SK-N-MC (cell line): ENCODE measurements around the gene KCND2.

ENCODE experiments used
- EZH2 ChIP-seq: fragments of 200-600 bp; sonication (generic); IDR thresholded peaks from one replicate; pipeline ENCODE4 v1.6.1; 2017; ENCODE audit warnings: antibody characterized with exemption
- FOXP2 ChIP-seq: optimal IDR thresholded peaks from 2 replicates; pipeline ENCODE3; 2011; ENCODE audit warnings: mild to moderate bottlenecking, moderate library complexity; ENCODE audit not compliant: insufficient read depth; ENCODE audit errors: extremely low read length, control extremely low read depth
- POLR2AphosphoS5 ChIP-seq: IDR thresholded peaks from 2 replicates; pipeline ENCODE4 v1.6.1; 2012; ENCODE audit warnings: mild to moderate bottlenecking, low read depth, low read length, borderline replicate concordance

DNA sequence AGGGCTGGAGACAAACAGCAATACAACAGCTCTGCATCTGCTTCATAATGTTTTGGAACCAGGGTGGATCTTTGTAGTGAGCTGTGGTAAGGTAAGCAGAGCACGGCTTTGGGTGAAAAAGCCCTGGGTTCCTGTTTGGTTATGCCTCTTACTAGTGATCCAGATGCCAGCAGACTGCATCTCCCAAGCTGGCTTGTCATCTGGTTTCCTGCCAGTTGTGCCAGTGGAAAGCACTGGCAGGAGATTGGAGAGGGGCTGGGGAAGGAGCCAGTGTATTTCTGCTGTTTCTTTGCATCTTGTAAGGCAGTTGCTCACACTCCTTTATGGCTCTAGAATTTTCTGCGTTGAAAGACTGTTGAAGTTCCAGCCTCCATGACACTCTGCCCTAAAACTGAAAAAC, 447.3 kb downstream of the KCND2 start:
- TF ChIP-seq EZH2 (no peak), POLR2AphosphoS5 (no peak), FOXP2 (no peak)
